Activated naive CD4-positive, alpha-beta T cell treated with Interleukin-2 at 50 U/mL for 16 hours (primary cell): Measurements from ENCODE around the gene TTLL11.
"Not testable (repeated sequence)": the region's sequence is repeated elsewhere in the genome, so short reads cannot be mapped to it uniquely, and the experiment has no call there.

Experiments
- DNase-seq: peaks from one replicate; pipeline ENCODE4 v3.0.0-alpha.2; 2020

The TTLL11 gene

DNA sequence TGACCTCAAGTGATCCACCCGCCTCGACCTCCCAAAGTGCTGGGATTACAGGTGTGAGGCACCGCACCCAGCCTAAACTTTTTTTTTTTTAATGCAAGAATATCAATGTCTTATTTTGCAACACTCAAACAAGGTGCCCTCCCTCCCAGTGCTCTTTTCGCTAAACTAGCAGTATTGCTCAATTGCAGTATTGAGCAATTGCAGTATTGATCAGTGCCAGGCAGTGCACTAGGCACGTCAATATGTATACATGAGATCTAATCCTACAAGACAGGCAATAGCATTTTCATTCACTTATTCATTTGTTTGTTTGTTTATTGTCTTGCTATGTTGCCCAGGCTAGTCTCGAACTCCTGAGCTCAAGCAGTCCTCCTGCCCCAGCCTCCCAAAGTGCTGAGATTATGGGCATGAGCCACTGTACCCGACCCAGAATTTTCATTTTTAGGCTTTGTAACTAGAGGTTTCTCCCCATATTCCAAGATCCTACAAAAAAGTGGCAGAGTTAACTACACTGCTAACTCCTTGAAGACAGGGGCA, 94.5 kb downstream of the TTLL11 start:
- no peak for DNase-seq

DNA sequence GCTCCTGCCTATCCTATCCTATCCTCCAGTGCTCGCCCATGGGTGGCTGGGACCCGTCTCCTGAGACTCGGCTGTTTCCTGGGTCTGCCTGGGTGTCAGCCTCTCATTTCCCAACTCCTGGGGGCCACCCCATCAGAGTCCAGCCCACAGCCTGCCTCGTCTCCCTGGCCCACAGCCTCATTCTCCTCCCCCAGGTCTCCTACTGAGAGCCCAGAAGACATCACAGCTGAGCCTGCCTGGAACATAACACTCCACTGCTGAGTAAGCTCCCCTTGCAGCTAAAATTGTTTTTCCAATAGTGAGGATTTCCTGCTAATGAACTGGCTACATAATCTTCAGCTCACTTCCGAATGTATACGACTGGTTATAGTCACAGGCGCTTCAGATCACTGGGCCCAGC, 95.3 kb downstream of the TTLL11 start:
- no peak for DNase-seq

DNA sequence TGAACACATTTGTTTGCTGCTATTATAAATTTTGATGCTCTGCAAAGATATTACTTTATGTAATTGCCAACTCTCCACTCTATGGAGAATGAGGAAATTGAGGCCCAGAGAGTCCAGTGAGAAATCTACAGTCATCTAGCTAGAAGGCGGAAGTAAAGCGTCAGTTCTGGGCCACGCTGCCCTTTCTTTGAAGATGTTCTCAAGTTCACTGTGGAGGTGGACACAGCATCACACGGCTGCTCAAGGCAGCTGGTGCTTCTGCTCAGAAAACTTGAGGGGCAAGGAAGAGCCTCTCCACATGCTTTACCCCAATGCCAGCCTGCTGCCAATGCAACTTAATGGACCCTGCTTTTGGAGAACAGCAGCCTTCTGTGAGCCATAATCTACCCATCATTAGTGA, 96.3 kb downstream of the TTLL11 start:
- no peak for DNase-seq

DNA sequence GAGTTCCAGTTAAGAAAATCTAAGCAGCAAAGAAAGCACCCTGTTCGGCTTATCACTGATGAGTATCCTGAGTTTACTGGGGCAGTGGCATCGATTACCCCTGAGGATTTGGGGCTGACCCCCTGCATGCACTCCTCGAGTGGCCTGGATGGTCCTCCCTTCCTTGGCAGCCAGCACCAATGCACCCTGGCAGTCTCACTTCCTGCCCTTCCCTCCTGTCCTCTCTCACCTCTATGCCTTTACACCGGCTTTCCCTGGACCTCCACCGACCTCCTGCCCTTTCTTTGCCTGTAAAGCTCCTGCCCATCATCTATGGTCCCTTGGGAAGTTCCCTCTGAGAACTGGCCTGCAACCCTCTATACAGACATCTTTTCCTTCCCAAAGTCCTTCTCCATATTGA, 97.1 kb downstream of the TTLL11 start:
- DNase-seq, result no peak

DNA sequence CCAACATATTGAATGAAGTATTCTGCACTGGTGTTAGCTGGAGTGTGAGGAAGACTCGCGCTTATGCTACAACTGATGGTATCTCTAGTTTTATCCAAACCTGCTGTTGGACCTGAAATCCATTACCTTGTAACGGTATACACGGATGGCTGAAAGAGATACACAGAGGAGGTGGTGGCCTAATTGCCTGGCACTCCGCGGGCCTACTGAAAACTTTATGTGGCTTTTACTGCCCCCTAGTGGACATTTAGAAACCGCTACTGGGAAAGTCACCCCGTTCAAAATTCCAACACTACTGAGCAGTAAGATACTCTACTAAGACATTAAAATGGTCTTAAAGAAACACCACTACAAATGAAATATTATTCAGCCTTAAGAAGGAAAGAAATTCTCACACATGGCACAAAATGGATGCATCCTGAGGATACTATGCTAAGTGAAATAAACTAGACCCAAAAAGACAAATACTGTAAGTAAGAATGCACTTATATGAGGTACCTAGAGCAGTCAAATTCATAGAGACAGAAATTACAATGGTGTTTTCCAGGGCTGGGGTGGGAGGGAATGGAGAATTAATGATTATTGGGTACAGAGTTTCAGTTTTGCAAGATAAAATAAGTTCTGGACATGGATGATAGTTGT, 100.4 kb downstream of the TTLL11 start:
- DNase-seq, result peak; percentile 12

DNA sequence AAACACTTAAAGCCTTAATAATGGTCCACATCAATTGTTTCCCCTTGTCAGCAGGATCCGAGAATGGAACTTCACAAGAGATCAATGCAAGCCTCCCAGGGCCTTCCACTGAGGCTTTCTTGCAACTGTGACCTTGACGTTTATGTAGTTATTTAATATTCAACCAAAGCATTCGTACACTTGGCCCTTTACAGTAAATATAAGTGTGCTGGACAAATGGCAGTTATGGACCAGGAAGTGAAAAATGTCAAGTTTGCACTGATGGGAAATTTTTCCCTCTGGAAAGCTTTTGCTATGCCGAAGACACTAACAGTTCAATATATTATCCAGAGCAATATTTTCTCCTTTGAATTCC, 101.8 kb downstream of the TTLL11 start:
- no peak for DNase-seq

DNA sequence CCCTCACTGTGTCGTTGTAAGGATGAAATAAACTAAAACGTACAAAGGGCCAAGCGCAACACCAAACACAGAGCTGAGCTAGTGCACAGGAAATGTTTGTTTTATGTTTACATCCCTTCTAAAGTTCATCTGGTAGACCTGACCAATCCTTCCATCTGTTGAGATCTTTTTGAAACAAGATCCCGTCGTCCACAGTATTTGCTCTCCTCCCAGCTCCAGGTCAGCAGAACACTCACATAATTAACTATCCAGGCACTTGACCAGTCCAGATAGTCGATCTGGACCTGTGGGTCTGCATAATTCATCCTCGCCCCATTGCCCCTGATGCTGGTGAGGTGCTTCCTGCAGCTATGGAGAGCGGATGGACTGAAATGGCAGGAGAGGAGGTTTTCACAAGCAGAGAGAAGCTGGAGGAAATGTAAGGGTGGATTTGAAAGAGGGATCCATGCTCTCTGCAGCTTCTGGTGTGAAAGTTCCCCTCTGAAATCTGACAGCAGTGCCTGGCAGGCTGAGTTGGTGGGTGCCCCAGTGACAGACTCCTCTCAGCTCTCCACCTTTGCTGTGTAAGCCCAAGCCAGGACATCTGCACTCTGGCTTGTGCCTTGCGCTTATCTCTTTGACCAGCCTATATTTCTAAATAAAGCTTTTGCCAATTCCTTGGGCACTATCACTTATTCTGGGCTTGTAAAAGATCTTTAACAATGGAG, 102.4 kb downstream of the TTLL11 start:
- DNase-seq, result no peak

DNA sequence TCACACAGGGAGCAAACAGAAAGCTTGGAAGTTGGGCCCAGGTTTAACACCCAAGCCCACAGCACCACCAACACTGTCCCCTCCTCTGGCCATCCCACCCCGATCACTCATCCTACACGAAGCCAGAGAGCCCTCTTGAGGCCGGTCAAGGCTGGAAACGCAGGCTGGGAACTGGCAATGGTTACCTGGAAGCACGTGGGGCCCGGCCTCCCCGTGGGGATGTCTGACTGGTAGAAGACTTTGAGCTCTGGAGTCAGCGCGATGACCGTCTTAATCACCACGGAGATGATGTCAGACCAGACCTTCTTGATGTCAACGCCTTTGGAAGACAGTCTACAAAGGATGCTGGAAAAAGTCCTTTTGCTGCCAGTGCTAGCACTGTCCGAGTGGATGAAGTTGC, 104.1 kb downstream of the TTLL11 start:
- no peak for DNase-seq

DNA sequence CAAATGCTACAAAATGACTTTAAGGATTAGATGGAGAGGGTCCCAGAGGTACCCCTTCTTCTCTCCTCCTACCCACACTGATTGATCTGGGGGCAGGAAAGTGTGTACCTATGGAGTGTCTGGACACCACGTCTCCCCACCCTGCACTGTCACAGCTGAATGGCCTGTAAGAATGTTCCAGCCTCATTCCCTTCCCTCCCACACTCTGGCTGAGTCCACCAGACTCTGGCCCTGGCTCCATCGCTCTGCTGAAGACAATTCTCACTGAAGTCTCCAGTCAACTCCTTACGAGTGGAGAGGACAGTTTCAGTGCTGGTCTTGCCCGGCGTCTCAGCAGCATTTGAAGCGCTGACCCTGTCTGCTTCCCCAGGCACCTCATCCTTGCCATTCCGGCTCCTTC, 105.8 kb downstream of the TTLL11 start:
- no peak for DNase-seq

DNA sequence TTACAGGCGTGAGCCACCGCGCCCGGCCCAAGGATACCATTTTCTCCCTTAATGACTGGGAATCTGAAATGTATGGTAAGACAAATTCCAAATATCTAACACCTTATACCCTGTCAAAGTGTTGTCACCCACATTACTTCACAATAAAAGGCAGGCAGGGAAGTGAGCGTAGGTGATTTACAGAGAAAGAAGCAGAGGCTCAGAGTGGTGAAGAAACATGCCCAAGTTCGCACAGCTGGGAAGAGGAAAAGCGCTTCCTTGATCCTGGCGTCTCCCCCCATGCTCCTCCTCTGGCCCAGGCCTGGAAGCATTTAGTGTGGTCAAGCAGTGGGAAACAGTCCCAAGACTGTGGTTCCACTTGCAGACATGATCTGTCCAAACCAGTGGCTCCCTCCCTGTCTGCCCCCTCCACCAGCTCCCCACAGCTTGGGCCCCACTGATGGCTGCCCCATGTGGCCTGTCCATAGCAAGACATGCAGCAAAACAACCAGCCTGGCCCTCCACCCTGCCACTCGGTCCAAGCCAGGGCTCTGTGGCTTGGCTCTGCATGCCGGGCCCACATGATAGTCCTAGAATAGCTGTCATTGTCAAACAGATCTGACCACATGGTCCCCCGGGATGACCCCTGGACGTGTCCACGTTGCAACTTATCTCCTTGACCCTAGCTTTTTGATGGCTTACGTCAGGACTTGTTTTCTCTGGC, 107.2 kb downstream of the TTLL11 start:
- DNase-seq, result no peak

DNA sequence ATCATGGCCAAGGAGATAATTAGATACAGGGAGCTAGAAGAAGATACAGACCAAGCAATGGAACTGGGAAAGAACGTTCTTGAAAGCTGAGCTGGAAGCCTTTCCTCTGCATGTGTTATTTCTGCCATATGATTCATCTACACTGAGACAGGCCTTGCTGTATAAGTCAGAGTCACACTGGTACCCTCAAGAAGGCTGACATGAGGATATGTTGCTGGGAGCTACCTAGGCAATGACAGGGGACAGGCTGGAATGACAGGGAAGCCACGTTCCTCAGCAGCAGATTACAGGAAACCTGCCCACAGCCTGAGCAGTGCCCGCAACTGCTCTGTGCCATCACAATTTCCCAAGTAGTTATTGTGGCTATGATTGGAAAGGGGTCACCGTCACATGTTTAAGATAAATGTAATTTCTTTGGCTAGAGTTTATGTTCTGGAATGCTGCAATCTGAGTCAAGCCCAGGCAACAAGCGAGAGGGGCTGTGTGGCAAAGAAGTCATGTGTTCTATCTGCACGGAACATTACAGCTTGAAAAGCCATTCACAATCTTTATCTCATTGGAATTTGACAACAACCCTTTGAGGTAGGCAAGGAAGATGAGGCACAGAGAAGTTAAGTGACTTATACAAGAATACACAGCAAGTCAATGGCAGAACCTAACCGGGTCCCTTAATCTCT, 108.2 kb downstream of the TTLL11 start:
- no peak for DNase-seq

DNA sequence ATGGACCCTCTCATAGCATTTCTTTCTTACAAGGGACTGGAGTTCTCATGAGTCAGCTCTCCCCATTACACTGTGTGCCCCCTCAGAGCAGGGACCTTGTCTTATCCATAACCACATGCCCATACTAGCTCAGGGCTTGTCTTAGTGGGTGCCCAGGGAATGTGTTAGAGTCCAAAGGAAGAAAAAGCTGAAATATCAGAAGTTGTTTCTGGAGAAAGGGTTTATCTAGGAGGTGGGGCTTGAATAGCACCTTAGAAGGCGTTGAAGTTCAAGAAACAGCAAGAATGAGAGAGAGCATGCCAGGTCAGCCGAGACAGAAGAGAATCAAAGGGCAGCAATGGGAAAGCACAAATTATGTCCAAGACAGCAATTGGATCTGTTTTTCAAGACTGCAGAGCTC, 109.4 kb downstream of the TTLL11 start:
- no peak for DNase-seq

DNA sequence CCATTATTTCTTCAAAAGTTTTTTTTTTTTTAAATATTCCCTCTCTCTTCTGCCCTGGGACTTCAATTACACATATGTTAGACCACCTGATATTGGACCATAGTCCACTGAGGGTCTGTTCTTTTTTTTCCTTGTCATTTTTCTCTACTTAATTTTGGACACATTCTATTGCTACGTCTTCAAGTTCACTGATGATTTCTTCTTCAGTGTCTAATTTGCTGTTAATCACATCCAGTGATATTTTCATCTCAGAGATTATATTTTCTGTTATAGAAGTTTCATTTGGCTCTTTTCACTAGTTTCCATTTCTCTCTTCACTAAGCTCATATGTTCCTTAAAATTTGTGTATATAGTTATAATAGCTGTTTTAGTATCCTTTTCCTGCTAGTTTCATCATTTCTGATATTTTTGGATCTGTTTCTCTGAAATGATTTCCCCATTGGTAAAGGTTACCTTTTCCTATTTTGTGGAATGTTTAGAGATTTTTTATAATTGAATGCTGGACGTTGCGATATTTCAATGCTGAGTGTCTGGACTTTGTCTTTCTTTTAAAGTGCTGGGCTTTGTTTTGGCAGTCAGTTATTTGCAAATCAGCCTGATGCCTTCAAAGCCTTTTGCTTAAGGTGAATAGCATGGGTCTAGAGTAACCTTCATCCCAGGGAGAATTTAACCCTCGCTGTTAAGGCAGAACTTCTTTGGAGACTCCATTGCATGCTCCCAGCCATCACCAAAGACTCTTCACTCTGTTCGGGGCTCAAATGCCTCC, 111.8 kb downstream of the TTLL11 start:
- DNase-seq, result no peak

DNA sequence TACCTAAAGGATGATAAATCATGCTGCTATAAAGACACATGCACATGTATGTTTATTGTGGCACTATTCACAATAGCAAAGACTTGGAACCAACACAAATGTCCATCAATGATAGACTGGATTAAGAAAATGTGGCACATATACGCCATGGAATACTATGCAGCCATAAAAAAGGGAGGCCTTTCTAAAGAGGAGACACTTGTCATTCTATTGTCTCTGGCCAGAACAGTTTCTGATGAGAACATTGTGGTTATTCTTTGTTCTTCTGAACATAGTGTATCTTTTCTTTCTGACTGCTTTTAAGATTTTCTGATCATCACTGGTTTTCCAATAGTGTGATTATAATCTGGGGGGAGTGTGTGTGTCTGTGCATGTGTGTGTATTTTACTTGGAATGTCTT, 112.4 kb downstream of the TTLL11 start:
- not testable (repeated sequence) for DNase-seq

DNA sequence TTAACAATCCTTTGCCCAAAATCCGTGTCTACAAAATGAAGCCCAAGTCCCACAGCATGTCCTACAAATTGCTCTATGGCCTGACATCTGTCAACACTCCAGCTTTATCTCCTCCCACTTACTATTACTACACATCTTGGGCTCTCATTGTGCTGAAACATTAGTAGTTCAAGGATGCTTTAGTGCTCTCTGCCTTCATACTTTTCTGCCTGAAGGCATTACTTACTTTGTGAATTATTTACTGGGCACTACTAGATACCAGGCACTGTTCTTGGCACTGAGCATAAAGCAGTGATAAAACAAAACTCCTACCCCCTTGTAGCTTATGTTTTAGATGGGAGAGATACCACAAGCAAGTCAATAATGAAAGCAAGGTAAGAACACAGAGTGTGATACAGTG, 113.4 kb downstream of the TTLL11 start:
- DNase-seq, result no peak

DNA sequence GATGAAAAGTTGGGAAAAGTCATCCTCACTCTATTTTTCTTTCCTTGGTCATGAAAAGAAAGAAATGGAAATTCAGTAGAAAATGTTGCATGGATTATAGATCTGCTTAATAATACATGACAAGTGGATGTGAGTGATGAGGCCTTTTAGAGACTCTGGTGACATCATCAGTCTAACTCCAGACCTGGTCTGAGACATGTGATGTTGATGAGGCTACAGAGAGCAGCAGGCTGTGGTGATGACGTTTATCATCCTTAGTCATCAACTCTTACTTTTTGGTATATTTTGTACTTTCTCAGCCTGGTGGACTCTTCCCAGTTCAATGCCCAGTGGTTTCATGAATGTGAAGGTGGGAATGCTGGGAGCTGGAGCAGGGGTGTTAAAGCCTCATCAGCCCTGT, 116.4 kb downstream of the TTLL11 start:
- DNase-seq, result no peak

DNA sequence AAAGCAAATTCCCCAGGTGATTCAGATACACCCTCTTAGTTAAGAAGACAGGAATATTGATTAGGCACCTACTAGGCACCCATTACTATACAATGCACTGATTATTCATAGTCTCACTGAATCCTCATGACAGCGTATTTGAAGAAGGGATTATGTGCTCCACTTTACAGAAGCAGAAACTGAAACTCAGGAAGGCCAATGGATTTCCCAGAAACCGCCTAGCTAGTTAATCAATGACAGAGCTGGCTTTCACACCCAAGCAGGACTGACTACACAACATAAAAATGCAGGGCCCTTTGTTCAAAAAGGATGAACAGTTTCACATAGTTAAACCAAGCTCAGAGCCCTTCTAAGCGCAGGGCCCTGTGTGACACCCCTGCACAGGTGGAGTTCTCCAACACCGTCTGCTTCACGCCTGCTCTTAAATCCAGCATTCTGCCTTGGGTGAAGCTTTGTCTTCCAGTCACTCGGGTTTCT, 117.3 kb downstream of the TTLL11 start:
- no peak for DNase-seq

DNA sequence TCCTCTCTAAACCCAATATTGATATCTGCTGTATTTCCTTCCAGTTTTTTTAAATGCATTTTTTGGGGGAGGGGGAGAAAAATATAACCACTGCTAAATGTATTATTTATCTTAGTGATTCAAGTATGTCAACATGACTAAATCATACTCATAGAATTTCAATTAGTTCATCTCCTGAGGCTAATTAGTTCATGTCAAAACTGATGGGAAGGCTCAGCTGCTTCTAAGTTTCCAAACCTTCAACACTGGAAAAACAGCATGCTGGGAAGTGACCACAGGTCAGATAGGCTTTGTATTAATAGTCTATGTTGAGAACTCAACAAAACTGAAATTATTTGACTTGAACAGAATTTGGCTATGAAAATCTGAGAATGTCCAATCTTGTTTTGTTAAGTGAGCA, 118.7 kb downstream of the TTLL11 start:
- no peak for DNase-seq

DNA sequence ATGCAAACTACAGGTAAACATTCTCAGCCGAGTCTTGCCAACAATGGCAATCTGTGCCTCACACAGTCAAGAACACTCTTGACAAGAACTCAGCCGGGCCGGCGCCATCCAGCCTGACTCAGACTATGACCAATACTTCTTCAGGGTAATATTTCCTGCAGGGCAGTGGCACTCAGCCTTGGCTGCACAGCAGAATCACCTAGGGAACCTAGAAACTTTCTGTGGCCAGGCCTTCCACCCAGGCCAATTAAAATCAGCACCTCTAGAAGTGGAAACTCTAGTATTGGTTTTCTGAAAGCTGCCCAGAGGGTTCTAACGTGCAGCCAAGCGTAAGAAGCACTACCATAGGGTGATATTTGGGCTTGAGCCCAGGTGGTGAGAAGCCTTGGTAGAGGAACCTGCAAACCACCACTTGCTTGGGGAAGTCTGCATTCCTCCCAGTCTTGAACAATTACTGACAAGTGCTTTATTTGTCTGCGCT, 120.6 kb downstream of the TTLL11 start:
- DNase-seq, result no peak

DNA sequence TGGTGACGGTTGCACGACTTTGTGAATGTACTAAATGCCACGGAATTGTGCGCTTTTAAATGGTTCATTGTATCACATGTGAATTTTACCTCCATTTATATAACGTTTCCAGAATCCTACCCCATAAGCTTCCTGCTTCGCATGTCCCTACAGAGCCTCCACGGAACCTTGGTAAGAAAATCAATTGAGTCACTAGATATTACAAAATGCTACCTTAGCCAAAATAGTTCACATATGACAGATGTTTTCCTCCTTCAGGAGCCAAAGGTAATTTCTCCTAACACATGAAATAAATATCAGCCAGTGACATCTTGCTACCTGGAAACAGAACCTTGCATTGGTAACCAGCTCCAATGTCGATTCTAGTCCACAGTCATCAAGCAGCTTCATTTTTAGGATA, 125.1 kb downstream of the TTLL11 start:
- DNase-seq, result no peak

DNA sequence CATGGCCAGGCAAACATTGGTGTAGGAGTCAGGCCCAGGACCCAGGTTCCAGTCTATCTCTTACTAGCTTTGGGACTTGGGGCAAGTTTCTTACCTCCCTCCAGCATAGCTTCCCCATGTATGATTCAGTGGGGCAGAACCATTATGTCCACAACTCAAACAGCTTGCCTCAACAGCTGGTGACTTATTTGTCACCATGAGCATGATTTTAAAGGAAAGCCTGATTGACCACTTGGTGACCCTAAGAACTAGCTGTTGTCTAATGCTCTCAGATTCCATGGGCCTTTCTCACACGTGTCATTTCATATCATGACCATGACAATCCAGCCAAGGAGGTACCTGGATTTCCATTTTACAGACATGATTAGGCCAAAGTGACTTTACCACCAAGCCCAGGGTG, 126.4 kb downstream of the TTLL11 start:
- DNase-seq, result no peak

DNA sequence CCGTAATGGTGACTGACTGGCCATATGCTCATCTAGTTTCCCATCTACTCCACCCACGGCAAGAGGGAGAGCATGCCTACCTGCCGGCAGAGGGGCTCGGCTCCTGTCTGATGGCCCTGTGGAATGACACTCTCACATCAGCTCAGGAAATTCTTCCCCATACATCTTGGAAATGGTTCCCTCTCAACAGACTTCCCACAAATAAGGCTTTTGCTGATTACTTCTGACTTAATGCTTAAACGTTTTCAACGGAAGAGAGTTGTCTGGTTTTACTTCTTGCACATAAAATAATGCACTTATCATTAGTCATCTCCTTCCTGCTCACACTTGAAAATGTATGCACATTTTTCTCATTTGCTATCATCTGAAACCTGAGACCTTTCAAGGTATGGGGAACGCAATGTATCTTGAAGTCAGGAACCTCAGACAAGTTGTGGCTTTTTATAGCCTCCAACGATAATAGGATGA, 129.5 kb downstream of the TTLL11 start:
- DNase-seq, result no peak
